Measurements from ENCODE around the gene LMBR1. TPM values are rescaled to one million over a fixed set of nuclear protein-coding genes. Genes with fewer than 3 reads are reported as not detected.
"Not testable (repeated sequence)": the region's sequence is repeated elsewhere in the genome, so short reads cannot be mapped to it uniquely, and the experiment has no call there.

The LMBR1 gene
- polyA plus RNA-seq, 2 donors = 4.4 to 7.0 TPM

DNA sequence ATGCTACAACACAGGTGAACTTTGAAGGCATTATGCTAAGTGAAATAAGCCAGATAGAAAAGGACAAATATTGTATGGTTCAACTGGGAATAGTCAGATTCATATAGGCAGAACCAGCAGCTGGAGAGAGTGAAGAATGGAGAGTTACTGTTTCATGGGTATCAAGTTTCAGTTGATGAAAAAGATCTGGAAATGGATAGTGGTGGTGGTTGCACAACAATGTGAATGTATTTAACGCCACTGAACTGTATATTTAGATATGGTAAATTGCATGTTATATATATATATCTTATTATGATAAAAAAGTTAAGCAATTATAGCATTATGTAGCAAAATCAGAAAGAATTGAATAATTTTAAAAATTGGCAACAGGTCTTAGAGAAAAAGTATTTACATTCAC is 3.9 kb downstream of the LMBR1 start:
- no peaks in the 10 kb centered on the region for H3K4me1 ChIP-seq (ENCODE audit: control insufficient read depth in 2 of 2, insufficient read depth in 2 of 2, low read length in 1 of 2)
- H3K27me3 ChIP-seq (ENCODE audit: control insufficient read depth in 1 of 2, insufficient read depth in 2 of 2, low read length in 2 of 2) = no peaks in the 10 kb centered on the region
- no peak overlapping the region for H3K27ac ChIP-seq (ENCODE audit: low read depth in 2 of 2, low read length in 1 of 2)
- no peak overlapping the region for H3K4me3 ChIP-seq (ENCODE audit: low read depth in 1 of 2, low read length in 2 of 2)
- WGBS, 2 donors = 67 to 75% methylated on average over 1 of the region's 1 CpG
- H3K9me3 ChIP-seq (ENCODE audit: control insufficient read depth in 2 of 2, insufficient read depth in 1 of 2, low read depth in 1 of 2, low read length in 1 of 2) = no peaks in the 10 kb centered on the region
- no peaks in the 10 kb centered on the region for H3K36me3 ChIP-seq (ENCODE audit: control insufficient read depth in 2 of 2, insufficient read depth in 2 of 2, low read length in 1 of 2)

- Histone ChIP-seq H3K4me1 (ENCODE audit: control insufficient read depth in 2 of 2, insufficient read depth in 2 of 2, low read length in 1 of 2) (no peaks in the 10 kb centered on the region), H3K36me3 (ENCODE audit: control insufficient read depth in 2 of 2, insufficient read depth in 2 of 2, low read length in 1 of 2) (no peaks in the 10 kb centered on the region), H3K9me3 (ENCODE audit: control insufficient read depth in 2 of 2, insufficient read depth in 1 of 2, low read depth in 1 of 2, low read length in 1 of 2) (peaks cover 0 to 2% of the 10 kb centered on the region in 2 donors), H3K27ac (ENCODE audit: low read depth in 2 of 2, low read length in 1 of 2) (no peak overlapping the region), H3K27me3 (ENCODE audit: control insufficient read depth in 1 of 2, insufficient read depth in 2 of 2, low read length in 2 of 2) (no peaks in the 10 kb centered on the region), H3K4me3 (ENCODE audit: low read depth in 1 of 2, low read length in 2 of 2) (no peak overlapping the region)
- 81 to 92% methylated on average over 6 of the region's 6 CpGs for WGBS, 2 donors
These were observed 6.8 kb downstream of the LMBR1 start for GRCh38 chr7:156886020-156886795.

GRCh38 chr7:156881679-156882078 is 11.3 kb downstream of the LMBR1 start:
- no peaks in the 10 kb centered on the region for H3K27me3 ChIP-seq (ENCODE audit: control insufficient read depth in 1 of 2, insufficient read depth in 2 of 2, low read length in 2 of 2)
- no peaks in the 10 kb centered on the region for H3K4me1 ChIP-seq (ENCODE audit: control insufficient read depth in 2 of 2, insufficient read depth in 2 of 2, low read length in 1 of 2)
- 85 to 87% methylated on average over 3 of the region's 3 CpGs for WGBS, 2 donors
- H3K4me3 ChIP-seq (ENCODE audit: low read depth in 1 of 2, low read length in 2 of 2) = no peak overlapping the region
- no peak overlapping the region for H3K27ac ChIP-seq (ENCODE audit: low read depth in 2 of 2, low read length in 1 of 2)
- H3K36me3 ChIP-seq (ENCODE audit: control insufficient read depth in 2 of 2, insufficient read depth in 2 of 2, low read length in 1 of 2) = no peaks in the 10 kb centered on the region
- H3K9me3 ChIP-seq (ENCODE audit: control insufficient read depth in 2 of 2, insufficient read depth in 1 of 2, low read depth in 1 of 2, low read length in 1 of 2) = peaks cover 0 to 2% of the 10 kb centered on the region in 2 donors

- H3K9me3 ChIP-seq (ENCODE audit: control insufficient read depth in 2 of 2, insufficient read depth in 1 of 2, low read depth in 1 of 2, low read length in 1 of 2) = no peaks in the 10 kb centered on the region
- H3K4me3 ChIP-seq (ENCODE audit: low read depth in 1 of 2, low read length in 2 of 2) = no peak overlapping the region
- H3K36me3 ChIP-seq (ENCODE audit: control insufficient read depth in 2 of 2, insufficient read depth in 2 of 2, low read length in 1 of 2) = peaks cover 0 to 2% of the 10 kb centered on the region in 2 donors
- no peaks in the 10 kb centered on the region for H3K27me3 ChIP-seq (ENCODE audit: control insufficient read depth in 1 of 2, insufficient read depth in 2 of 2, low read length in 2 of 2)
- WGBS, 2 donors = 96 to 97% methylated on average over 2 of the region's 2 CpGs
- H3K4me1 ChIP-seq (ENCODE audit: control insufficient read depth in 2 of 2, insufficient read depth in 2 of 2, low read length in 1 of 2) = no peaks in the 10 kb centered on the region
- no peak overlapping the region for H3K27ac ChIP-seq (ENCODE audit: low read depth in 2 of 2, low read length in 1 of 2)
These were observed 17.2 kb downstream of the LMBR1 start for GRCh38 chr7:156875766-156876165.

DNA sequence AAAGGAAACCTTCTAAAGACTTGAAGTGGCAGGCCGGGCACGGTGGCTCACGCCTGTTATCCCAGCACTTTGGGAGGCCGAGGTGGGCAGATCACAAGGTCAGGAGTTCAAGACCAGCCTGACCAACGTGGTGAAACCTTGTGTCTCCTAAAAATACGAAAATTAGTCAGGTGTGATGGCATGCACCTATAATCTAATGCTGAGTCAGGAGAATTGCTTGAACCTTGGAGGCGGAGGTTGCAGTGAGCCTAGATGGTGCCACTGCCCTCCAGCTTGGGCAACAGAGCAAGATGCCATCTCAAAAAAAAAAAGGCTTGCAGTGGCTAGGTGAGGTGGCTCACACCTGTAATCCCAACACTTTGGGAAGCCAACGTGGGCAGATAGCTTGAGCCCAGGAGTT is 24.6 kb downstream of the LMBR1 start:
- H3K9me3 ChIP-seq (ENCODE audit: control insufficient read depth in 2 of 2, insufficient read depth in 1 of 2, low read depth in 1 of 2, low read length in 1 of 2); H3K36me3 ChIP-seq (ENCODE audit: control insufficient read depth in 2 of 2, insufficient read depth in 2 of 2, low read length in 1 of 2); H3K27me3 ChIP-seq (ENCODE audit: control insufficient read depth in 1 of 2, insufficient read depth in 2 of 2, low read length in 2 of 2); H3K4me3 ChIP-seq (ENCODE audit: low read depth in 1 of 2, low read length in 2 of 2); H3K27ac ChIP-seq (ENCODE audit: low read depth in 2 of 2, low read length in 1 of 2); H3K4me1 ChIP-seq (ENCODE audit: control insufficient read depth in 2 of 2, insufficient read depth in 2 of 2, low read length in 1 of 2): not testable (repeated sequence)
- 95 to 97% methylated on average over 8 of the region's 8 CpGs for WGBS, 2 donors

DNA sequence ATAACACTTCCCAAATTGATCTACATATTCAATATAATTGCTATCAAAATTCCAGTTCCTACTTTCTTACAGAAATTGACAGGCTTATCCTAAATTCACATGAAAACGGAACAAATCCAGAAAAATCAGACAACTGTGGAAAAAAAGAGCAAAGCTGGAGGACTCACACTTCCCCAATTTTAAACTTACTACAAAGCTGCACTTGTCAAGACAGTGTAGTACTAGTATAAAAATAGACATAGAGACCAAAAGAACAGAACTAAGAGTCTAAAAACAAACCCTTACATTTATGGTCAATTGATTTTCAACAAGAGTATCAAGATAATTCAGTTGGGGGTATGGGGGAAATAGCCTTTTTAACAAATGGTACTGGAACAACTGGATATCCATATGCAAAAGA is 27.5 kb downstream of the LMBR1 start:
- no peak overlapping the region for H3K27ac ChIP-seq (ENCODE audit: low read depth in 2 of 2, low read length in 1 of 2)
- WGBS, 2 donors = 14 to 90% methylated on average over 1 of the region's 1 CpG
- H3K36me3 ChIP-seq (ENCODE audit: control insufficient read depth in 2 of 2, insufficient read depth in 2 of 2, low read length in 1 of 2) = no peaks in the 10 kb centered on the region

GRCh38 chr7:156862022-156862421 is 31.0 kb downstream of the LMBR1 start:
- H3K27ac ChIP-seq (ENCODE audit: low read depth in 2 of 2, low read length in 1 of 2); H3K36me3 ChIP-seq (ENCODE audit: control insufficient read depth in 2 of 2, insufficient read depth in 2 of 2, low read length in 1 of 2); H3K4me1 ChIP-seq (ENCODE audit: control insufficient read depth in 2 of 2, insufficient read depth in 2 of 2, low read length in 1 of 2); H3K27me3 ChIP-seq (ENCODE audit: control insufficient read depth in 1 of 2, insufficient read depth in 2 of 2, low read length in 2 of 2); H3K9me3 ChIP-seq (ENCODE audit: control insufficient read depth in 2 of 2, insufficient read depth in 1 of 2, low read depth in 1 of 2, low read length in 1 of 2); H3K4me3 ChIP-seq (ENCODE audit: low read depth in 1 of 2, low read length in 2 of 2): not testable (repeated sequence)
- 97 to 99% methylated on average over 2 of the region's 2 CpGs for WGBS, 2 donors

More for the DNA sequence above, 27.5 kb downstream of the LMBR1 start:
- no peak overlapping the region for H3K4me3 ChIP-seq (ENCODE audit: low read depth in 1 of 2, low read length in 2 of 2)
- H3K27me3 ChIP-seq (ENCODE audit: control insufficient read depth in 1 of 2, insufficient read depth in 2 of 2, low read length in 2 of 2) = no peaks in the 10 kb centered on the region
- peaks cover 0 to 2% of the 10 kb centered on the region in 2 donors for H3K9me3 ChIP-seq (ENCODE audit: control insufficient read depth in 2 of 2, insufficient read depth in 1 of 2, low read depth in 1 of 2, low read length in 1 of 2)
- no peaks in the 10 kb centered on the region for H3K4me1 ChIP-seq (ENCODE audit: control insufficient read depth in 2 of 2, insufficient read depth in 2 of 2, low read length in 1 of 2)

- no peaks in the 10 kb centered on the region for H3K36me3 ChIP-seq (ENCODE audit: control insufficient read depth in 2 of 2, insufficient read depth in 2 of 2, low read length in 1 of 2)
- H3K4me3 ChIP-seq (ENCODE audit: low read depth in 1 of 2, low read length in 2 of 2) = no peak overlapping the region
- H3K4me1 ChIP-seq (ENCODE audit: control insufficient read depth in 2 of 2, insufficient read depth in 2 of 2, low read length in 1 of 2) = no peaks in the 10 kb centered on the region
- H3K27ac ChIP-seq (ENCODE audit: low read depth in 2 of 2, low read length in 1 of 2) = no peak overlapping the region
- WGBS, 2 donors = 97 to 98% methylated on average over 2 of the region's 2 CpGs
- H3K27me3 ChIP-seq (ENCODE audit: control insufficient read depth in 1 of 2, insufficient read depth in 2 of 2, low read length in 2 of 2) = no peaks in the 10 kb centered on the region
- H3K9me3 ChIP-seq (ENCODE audit: control insufficient read depth in 2 of 2, insufficient read depth in 1 of 2, low read depth in 1 of 2, low read length in 1 of 2) = peaks cover 0 to 2% of the 10 kb centered on the region in 2 donors
These were observed 31.8 kb downstream of the LMBR1 start for GRCh38 chr7:156861212-156861611.

DNA sequence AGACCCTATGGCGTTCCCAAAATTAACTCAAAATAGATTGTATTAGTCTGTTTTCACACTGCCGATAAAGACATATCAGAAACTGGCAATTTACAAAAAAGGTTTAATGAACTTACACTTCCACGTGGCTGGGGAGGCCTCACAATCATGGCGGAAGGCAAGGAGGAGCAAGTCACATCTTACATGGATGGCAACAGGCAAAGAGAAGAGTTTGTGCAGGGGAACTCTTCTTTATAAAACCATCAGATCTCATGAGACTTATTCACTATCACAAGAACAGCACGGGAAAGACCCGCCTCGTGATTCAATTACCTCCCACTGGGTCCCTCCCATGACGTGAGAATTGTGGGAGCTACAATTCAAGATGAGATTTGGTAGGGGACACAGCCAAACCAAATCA is 32.9 kb downstream of the LMBR1 start:
- not testable (repeated sequence) for H3K4me3 ChIP-seq (ENCODE audit: low read depth in 1 of 2, low read length in 2 of 2); H3K4me1 ChIP-seq (ENCODE audit: control insufficient read depth in 2 of 2, insufficient read depth in 2 of 2, low read length in 1 of 2); H3K36me3 ChIP-seq (ENCODE audit: control insufficient read depth in 2 of 2, insufficient read depth in 2 of 2, low read length in 1 of 2); H3K27ac ChIP-seq (ENCODE audit: low read depth in 2 of 2, low read length in 1 of 2); H3K27me3 ChIP-seq (ENCODE audit: control insufficient read depth in 1 of 2, insufficient read depth in 2 of 2, low read length in 2 of 2); H3K9me3 ChIP-seq (ENCODE audit: control insufficient read depth in 2 of 2, insufficient read depth in 1 of 2, low read depth in 1 of 2, low read length in 1 of 2)
- 91 to 97% methylated on average over 8 of the region's 8 CpGs for WGBS, 2 donors

GRCh38 chr7:156858523-156858922 is 34.5 kb downstream of the LMBR1 start:
- H3K4me3 ChIP-seq (ENCODE audit: low read depth in 1 of 2, low read length in 2 of 2) = no peak overlapping the region
- peaks cover 0 to 2% of the 10 kb centered on the region in 2 donors for H3K9me3 ChIP-seq (ENCODE audit: control insufficient read depth in 2 of 2, insufficient read depth in 1 of 2, low read depth in 1 of 2, low read length in 1 of 2)
- no peak overlapping the region for H3K27ac ChIP-seq (ENCODE audit: low read depth in 2 of 2, low read length in 1 of 2)
- no peaks in the 10 kb centered on the region for H3K27me3 ChIP-seq (ENCODE audit: control insufficient read depth in 1 of 2, insufficient read depth in 2 of 2, low read length in 2 of 2)
- no peaks in the 10 kb centered on the region for H3K4me1 ChIP-seq (ENCODE audit: control insufficient read depth in 2 of 2, insufficient read depth in 2 of 2, low read length in 1 of 2)
- H3K36me3 ChIP-seq (ENCODE audit: control insufficient read depth in 2 of 2, insufficient read depth in 2 of 2, low read length in 1 of 2) = no peaks in the 10 kb centered on the region
